GM12864 (cell line): ENCODE results near the gene IMPA2.

Experiments used
- DNase-seq: peaks from one replicate; pipeline ENCODE4 v3.0.0-alpha.2; 2011; ENCODE audit warnings: low read depth
- H3K4me3 ChIP-seq: 2 replicates; pipeline ENCODE4 v1.5.1; 2011; ENCODE audit warnings: mild to moderate bottlenecking, low read depth, low read length, control low read depth
- TF ChIP-seq, protein P1 (sequence below): IDR thresholded peaks from 2 replicates; pipeline ENCODE4 v1.5.1; 2011; ENCODE audit warnings: low read depth, mild to moderate bottlenecking, moderate library complexity, low read length, control low read depth, inconsistent platforms; ENCODE audit errors: missing control alignments

The IMPA2 gene

DNA sequence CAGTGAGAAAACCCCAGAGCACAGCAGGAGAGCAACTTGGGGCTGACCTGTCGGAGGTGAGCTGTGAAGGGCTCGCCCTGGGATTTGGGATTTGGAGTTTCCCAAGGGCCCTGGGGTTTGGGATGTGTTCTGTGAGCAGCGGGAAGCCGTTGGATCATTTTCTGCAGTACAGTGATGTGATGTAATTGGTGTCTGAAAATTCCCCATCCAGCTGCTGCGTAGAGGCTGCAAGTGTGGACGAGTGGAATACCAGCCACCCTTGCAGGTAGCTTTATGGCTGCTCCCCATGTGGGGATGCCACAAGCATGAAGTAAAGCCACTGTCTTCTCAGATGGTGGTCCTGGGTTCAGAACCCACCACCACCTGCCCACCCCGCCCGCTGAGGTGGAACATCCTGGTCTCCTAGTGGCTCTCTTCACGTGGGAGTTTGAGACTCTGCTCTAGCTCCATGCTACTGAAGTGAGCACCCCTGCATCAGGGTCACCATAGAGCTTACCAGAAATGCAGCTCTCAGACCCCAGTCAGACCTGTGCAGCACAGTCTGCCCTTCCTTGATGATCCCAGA, 15.0 kb downstream of the IMPA2 start:
- TF ChIP-seq, protein P1, sequence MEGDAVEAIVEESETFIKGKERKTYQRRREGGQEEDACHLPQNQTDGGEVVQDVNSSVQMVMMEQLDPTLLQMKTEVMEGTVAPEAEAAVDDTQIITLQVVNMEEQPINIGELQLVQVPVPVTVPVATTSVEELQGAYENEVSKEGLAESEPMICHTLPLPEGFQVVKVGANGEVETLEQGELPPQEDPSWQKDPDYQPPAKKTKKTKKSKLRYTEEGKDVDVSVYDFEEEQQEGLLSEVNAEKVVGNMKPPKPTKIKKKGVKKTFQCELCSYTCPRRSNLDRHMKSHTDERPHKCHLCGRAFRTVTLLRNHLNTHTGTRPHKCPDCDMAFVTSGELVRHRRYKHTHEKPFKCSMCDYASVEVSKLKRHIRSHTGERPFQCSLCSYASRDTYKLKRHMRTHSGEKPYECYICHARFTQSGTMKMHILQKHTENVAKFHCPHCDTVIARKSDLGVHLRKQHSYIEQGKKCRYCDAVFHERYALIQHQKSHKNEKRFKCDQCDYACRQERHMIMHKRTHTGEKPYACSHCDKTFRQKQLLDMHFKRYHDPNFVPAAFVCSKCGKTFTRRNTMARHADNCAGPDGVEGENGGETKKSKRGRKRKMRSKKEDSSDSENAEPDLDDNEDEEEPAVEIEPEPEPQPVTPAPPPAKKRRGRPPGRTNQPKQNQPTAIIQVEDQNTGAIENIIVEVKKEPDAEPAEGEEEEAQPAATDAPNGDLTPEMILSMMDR: no peak
- DNase-seq: no peak
- no peak overlapping the region for H3K4me3 ChIP-seq

DNA sequence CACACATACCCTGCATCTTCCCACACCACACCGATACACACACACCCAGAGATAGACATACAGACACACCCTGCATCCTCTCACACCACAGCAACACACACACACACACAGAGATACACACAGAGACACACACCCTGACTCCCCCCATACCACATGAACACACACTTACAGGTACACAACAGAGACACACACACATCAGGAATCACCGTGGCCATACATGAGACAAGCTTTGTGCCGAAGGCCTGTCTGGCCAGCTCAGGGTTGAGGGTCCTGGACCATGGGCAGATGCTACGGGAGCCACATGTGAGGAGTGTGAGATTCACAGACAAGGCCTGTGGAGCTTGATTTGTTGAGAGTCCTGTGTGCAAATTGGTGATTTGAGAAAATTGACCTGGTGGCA, 15.6 kb downstream of the IMPA2 start:
- no peak overlapping the region for H3K4me3 ChIP-seq
- TF ChIP-seq, protein P1: no peak
- no peak for DNase-seq

DNA sequence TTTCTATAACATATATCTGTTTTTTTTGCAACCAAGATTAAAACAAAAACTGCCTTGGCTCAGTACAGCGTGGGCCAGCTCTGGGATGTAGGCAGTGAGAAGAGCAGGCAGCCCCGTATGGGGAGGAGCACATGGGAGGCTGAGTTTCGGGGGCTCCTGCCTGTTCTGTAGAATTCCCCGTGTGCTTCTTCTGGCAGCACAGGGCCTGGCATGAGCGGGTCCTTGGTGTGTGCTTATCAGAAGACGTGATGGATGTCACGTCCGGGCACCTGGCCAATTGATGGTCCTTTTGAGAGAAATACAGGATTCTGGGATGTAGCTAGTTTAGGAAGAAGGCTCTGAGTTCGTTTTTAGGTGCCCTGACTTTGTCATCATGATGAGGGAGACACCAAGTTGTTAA, 16.2 kb downstream of the IMPA2 start:
- TF ChIP-seq, protein P1: no peak
- DNase-seq: no peak
- H3K4me3 ChIP-seq: no peak overlapping the region

DNA sequence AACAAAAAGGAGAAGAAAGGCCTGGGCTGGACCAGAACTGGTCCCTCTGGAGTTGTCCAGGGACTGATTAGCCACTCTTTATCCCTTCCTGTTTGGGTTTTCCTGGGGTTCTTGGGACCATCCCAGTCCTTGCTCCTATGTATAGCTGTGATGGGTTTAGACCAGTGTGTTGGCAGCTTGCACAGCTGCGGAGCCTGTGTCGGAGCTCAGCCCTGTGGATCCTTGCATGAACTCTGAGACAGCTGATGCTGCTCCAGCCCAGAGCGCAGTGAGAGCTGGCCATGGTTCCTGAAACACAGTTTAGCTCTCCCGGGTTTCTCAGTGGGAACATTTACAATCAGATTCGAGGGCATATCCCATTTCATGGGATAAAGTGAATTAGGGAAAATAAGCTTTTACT, 16.9 kb downstream of the IMPA2 start:
- TF ChIP-seq, protein P1: no peak
- no peak overlapping the region for H3K4me3 ChIP-seq
- DNase-seq: no peak

DNA sequence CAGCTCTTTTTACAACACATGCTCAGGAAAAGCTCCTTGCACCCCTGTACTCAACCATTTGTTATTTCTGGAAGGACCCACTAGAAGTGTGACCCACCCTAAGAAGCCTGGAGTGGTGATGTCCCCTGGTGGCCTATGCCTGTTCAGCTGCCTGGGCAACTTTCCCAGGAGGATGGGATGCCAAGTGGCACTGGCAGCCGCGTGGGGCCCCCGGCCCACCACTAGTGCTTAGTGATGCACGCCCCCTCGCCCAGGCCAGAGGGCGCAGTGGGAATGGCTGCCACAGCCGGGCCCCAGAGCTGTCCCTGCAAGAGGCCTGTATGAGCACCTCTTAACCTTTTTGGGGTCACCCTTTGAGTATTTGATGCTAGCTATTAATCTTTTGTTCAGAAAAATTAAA, 18.1 kb downstream of the IMPA2 start:
- TF ChIP-seq, protein P1: no peak
- no peak overlapping the region for H3K4me3 ChIP-seq
- DNase-seq: no peak

DNA sequence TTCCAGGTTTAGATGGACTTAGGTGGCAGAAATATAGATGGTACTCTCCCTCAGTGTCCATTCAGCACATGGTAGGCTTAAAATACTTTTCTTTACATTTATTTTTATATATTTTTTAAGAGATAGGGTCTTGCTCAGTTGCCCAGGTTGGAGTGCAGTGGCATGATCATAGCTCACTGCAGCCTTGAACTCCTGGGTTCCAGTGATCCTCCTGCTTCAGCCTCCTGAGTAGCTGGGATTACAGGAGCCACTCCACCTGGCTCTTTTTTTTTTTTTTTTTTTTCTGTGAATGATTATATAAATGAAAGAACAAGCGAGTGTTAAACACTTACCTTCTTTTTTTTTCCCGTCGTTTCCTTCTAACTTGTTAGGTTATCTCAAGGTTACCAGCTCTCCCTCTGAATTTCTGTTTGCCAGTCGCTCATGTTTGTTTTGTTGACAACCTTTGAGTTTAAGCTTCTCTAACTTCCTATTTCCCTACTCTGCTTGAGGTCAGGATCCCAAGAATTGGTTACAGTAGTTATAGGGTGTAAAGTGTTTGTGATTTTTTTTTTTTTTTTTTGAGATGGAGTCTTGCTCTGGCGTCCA, 18.9 kb downstream of the IMPA2 start:
- TF ChIP-seq, protein P1: no peak
- H3K4me3 ChIP-seq: no peak overlapping the region
- no peak for DNase-seq

DNA sequence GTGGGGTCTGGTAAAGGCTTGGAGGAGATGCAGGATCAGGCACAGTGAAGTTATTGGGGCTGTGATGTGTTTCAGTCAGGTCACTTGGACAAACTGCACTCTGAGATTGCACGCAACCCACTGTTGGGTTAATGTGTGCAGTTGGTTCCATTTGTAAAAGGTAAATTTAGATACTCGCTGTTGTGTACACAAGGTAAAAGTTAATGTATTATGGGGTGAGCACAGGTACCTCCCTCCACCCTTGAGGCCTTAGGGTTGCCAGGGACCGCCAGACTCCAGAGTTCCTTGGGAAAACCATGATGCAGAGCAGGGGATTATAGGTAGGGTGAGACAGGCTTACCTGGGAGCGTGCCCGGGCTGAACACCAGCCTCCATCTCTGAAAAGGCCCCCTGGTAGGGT, 20.1 kb downstream of the IMPA2 start:
- TF ChIP-seq, protein P1: no peak
- DNase-seq: no peak
- no peak overlapping the region for H3K4me3 ChIP-seq
